Endothelial cell of umbilical vein (primary cell): ENCODE measurements around the gene SERPINE3.

Experiments used
- EZH2 ChIP-seq: IDR thresholded peaks from 2 replicates; pipeline ENCODE4 v1.6.1; 2012; ENCODE audit warnings: borderline replicate concordance, low read depth, mild to moderate bottlenecking, moderate library complexity, low read length, inconsistent platforms; ENCODE audit not compliant: severe bottlenecking
- POLR2A ChIP-seq: IDR thresholded peaks from 2 replicates; pipeline ENCODE4 v1.6.1; 2012; ENCODE audit warnings: low read depth, mild to moderate bottlenecking, control low read depth, low read length
- POLR2AphosphoS5 ChIP-seq: IDR thresholded peaks from 2 replicates; pipeline ENCODE4 v1.6.1; 2012; ENCODE audit warnings: low read depth, mild to moderate bottlenecking, control low read depth, low read length, moderate library complexity; ENCODE audit not compliant: insufficient read depth
- TF ChIP-seq, protein P1 (sequence below), 2 donors: IDR thresholded peaks; 1 replicate in 1 of 2; 2 replicates in 1 of 2; pipeline ENCODE4 v1.5.1; 2011; ENCODE audit warnings: low read length in 2 of 2, mild to moderate bottlenecking in 2 of 2, moderate library complexity in 2 of 2, control low read depth in 1 of 2, inconsistent platforms in 1 of 2, low read depth in 1 of 2; ENCODE audit not compliant: insufficient read depth in 1 of 2; ENCODE audit errors: extremely low read depth in 1 of 2

DNA sequence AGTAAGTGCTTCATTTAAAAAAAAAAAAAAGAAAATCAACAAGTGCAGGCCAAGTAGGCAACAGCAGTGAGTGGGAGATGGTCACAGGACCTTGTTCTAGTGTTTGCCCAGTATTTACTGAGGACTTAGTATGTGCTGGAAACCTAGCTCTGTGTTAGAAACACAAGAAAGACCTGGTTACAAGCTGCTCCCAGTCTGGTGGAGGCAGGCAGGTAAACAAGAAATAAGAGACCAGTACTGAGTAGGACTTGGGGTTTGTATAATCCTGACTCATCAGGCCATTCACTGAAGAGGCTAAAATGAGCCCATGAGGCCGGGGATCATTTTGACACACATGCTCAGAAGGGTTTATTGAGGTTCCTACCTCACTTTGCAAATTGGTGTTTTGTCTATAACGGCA lies 21.5 kb upstream of the SERPINE3 start:
- TF ChIP-seq POLR2A (no peak), POLR2AphosphoS5 (no peak), EZH2 (no peak)
- TF ChIP-seq, protein P1, sequence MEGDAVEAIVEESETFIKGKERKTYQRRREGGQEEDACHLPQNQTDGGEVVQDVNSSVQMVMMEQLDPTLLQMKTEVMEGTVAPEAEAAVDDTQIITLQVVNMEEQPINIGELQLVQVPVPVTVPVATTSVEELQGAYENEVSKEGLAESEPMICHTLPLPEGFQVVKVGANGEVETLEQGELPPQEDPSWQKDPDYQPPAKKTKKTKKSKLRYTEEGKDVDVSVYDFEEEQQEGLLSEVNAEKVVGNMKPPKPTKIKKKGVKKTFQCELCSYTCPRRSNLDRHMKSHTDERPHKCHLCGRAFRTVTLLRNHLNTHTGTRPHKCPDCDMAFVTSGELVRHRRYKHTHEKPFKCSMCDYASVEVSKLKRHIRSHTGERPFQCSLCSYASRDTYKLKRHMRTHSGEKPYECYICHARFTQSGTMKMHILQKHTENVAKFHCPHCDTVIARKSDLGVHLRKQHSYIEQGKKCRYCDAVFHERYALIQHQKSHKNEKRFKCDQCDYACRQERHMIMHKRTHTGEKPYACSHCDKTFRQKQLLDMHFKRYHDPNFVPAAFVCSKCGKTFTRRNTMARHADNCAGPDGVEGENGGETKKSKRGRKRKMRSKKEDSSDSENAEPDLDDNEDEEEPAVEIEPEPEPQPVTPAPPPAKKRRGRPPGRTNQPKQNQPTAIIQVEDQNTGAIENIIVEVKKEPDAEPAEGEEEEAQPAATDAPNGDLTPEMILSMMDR (IDR thresholded peaks at IDR 0.05; ENCODE audit: extremely low read depth in 1 of 2, insufficient read depth in 1 of 2, low read depth in 1 of 2, low read length in 2 of 2) = no peak
